BLaER1 treated with 17β-estradiol and CSF1 and Interleukin-3, amounts not matched to agents 10 nM and 100 nM (cell line): ENCODE results near the gene ZNF20.
"Not testable (repeated sequence)": the region's sequence is repeated elsewhere in the genome, so short reads cannot be mapped to it uniquely, and the experiment has no call there.

ENCODE experiments used
- H3K27ac ChIP-seq, 11 experiments: shearing (Covaris generic); formaldehyde crosslinking; 2 replicates each; pipeline ENCODE4 v1.8.1; 2022
- H3K27me3 ChIP-seq, 11 experiments: shearing (Covaris generic); formaldehyde crosslinking; 2 replicates each; pipeline ENCODE4 v1.8.1; 2022
- H3K36me3 ChIP-seq, 11 experiments: shearing (Covaris generic); formaldehyde crosslinking; 2 replicates each; pipeline ENCODE4 v1.8.1; 2022
- H3K4me1 ChIP-seq, 10 experiments: shearing (Covaris generic); formaldehyde crosslinking; 2 replicates each; pipeline ENCODE4 v1.8.1; 2022
- H3K4me2 ChIP-seq, 11 experiments: shearing (Covaris generic); formaldehyde crosslinking; 2 replicates each; pipeline ENCODE4 v1.8.1; 2022
- H3K4me3 ChIP-seq, 10 experiments: shearing (Covaris generic); formaldehyde crosslinking; 2 replicates each; pipeline ENCODE4 v1.8.1; 2022
- H3K9ac ChIP-seq, 11 experiments: shearing (Covaris generic); formaldehyde crosslinking; 2 replicates each; pipeline ENCODE4 v1.8.1; 2022
- H3K9me3 ChIP-seq, 11 experiments: shearing (Covaris generic); formaldehyde crosslinking; replicated peaks in 1 of 11; 2 replicates each; pipeline ENCODE4 v1.8.1; 2022
- H4K20me1 ChIP-seq, 11 experiments: shearing (Covaris generic); formaldehyde crosslinking; 2 replicates each; pipeline ENCODE4 v1.8.1; 2022
- Cebpa-rat ChIP-seq, 11 experiments: shearing (Covaris generic); IDR thresholded peaks; 2 replicates each; pipeline ENCODE4 v1.8.1; 2022

The ZNF20 gene

GRCh38 chr19:12095111-12095790 is 44.9 kb downstream of the ZNF20 start:
- no peak for TF ChIP-seq Cebpa-rat (IDR thresholded peaks at IDR 0.05)
- Histone ChIP-seq H3K4me1 (peaks cover 22 to 27% (median 24%) of the 10 kb centered on the region in 10 experiments), H3K27ac (no peak overlapping the region), H3K9ac (no peak overlapping the region), H3K9me3 (peaks cover 0 to 64% (median 0%) of the 10 kb centered on the region in 11 experiments; a peak in 19 of 22 replicates), H3K27me3 (no peaks in the 10 kb centered on the region), H3K4me2 (no peak overlapping the region), H3K4me3 (peak overlapping the region in 2 of 10 experiments; percentile 4 to 19; a peak in 1 of 20 replicates), H4K20me1 (no peaks in the 10 kb centered on the region), H3K36me3 (peaks cover 0 to 67% (median 62%) of the 10 kb centered on the region in 11 experiments)

GRCh38 chr19:12093777-12094176 is 46.4 kb downstream of the ZNF20 start:
- Histone ChIP-seq H3K36me3 (peaks cover 0 to 52% (median 48%) of the 10 kb centered on the region in 11 experiments; a peak in 21 of 22 replicates), H3K27ac (no peak overlapping the region), H3K4me2 (peak overlapping the region; percentile 64 to 92 (median 79); a peak in 20 of 22 replicates), H3K9me3 (peaks cover 0 to 50% (median 0%) of the 10 kb centered on the region in 11 experiments; a peak in 19 of 22 replicates), H3K9ac (no peak overlapping the region), H3K27me3 (no peaks in the 10 kb centered on the region), H3K4me3 (peak overlapping the region in 5 of 10 experiments; percentile 76 to 94 (median 84); a peak in 7 of 20 replicates), H3K4me1 (peaks cover 22 to 27% (median 24%) of the 10 kb centered on the region in 10 experiments), H4K20me1 (no peaks in the 10 kb centered on the region)
- TF ChIP-seq Cebpa-rat (IDR thresholded peaks at IDR 0.05): no peak

- TF ChIP-seq Cebpa-rat (IDR thresholded peaks at IDR 0.05): no peak
- H3K4me2 ChIP-seq: peak overlapping the region; percentile 64 to 92 (median 79)
- H3K36me3 ChIP-seq: peaks cover 0 to 44% (median 40%) of the 10 kb centered on the region in 11 experiments; a peak in 21 of 22 replicates
- H3K27ac ChIP-seq: peak overlapping the region; percentile 66 to 97 (median 90)
- no peaks in the 10 kb centered on the region for H3K27me3 ChIP-seq
- H3K4me3 ChIP-seq: peak overlapping the region; percentile 74 to 94 (median 82)
- peaks cover 22 to 27% (median 24%) of the 10 kb centered on the region in 10 experiments for H3K4me1 ChIP-seq
- H4K20me1 ChIP-seq: no peaks in the 10 kb centered on the region
- H3K9ac ChIP-seq: peak overlapping the region; percentile 86 to 97 (median 92)
- peaks cover 0 to 41% (median 2%) of the 10 kb centered on the region in 11 experiments; a peak in 20 of 22 replicates for H3K9me3 ChIP-seq
Observed at GRCh38 chr19:12092956-12093355, 47.2 kb downstream of the ZNF20 start.

- Histone ChIP-seq H3K27me3 (no peaks in the 10 kb centered on the region), H3K27ac (peak overlapping the region; percentile 66 to 97 (median 90)), H3K9ac (peak overlapping the region; percentile 86 to 97 (median 92)), H3K4me1 (peaks cover 22 to 27% (median 24%) of the 10 kb centered on the region in 10 experiments), H3K9me3 (peaks cover 0 to 34% (median 7%) of the 10 kb centered on the region in 11 experiments; a peak in 20 of 22 replicates), H4K20me1 (no peaks in the 10 kb centered on the region), H3K36me3 (peaks cover 0 to 37% (median 33%) of the 10 kb centered on the region in 11 experiments; a peak in 20 of 22 replicates), H3K4me2 (peak overlapping the region; percentile 64 to 92 (median 79)), H3K4me3 (peak overlapping the region; percentile 74 to 94 (median 82))
- TF ChIP-seq Cebpa-rat (IDR thresholded peaks at IDR 0.05): no peak
Observed at GRCh38 chr19:12092065-12092867, 47.9 kb downstream of the ZNF20 start.

- Histone ChIP-seq H3K9ac (no peak overlapping the region), H3K9me3 (peaks cover 2 to 28% (median 19%) of the 10 kb centered on the region in 11 experiments; a peak in 21 of 22 replicates), H3K27me3 (no peaks in the 10 kb centered on the region), H3K27ac (no peak overlapping the region), H4K20me1 (no peaks in the 10 kb centered on the region), H3K4me3 (no peak overlapping the region), H3K4me1 (peaks cover 22 to 27% (median 24%) of the 10 kb centered on the region in 10 experiments), H3K4me2 (peak overlapping the region in 7 of 11 experiments; percentile 1 to 83 (median 77); a peak in 11 of 22 replicates), H3K36me3 (peaks cover 0 to 25% (median 20%) of the 10 kb centered on the region in 11 experiments; a peak in 20 of 22 replicates)
- no peak for TF ChIP-seq Cebpa-rat (IDR thresholded peaks at IDR 0.05)
Observed at GRCh38 chr19:12090807-12091206, 49.3 kb downstream of the ZNF20 start.

- H3K27me3 ChIP-seq: no peaks in the 10 kb centered on the region
- H3K4me3 ChIP-seq: no peak overlapping the region
- H3K4me1 ChIP-seq: no peaks in the 10 kb centered on the region
- H4K20me1 ChIP-seq: no peaks in the 10 kb centered on the region
- no peak overlapping the region for H3K9ac ChIP-seq
- H3K4me2 ChIP-seq: no peak overlapping the region
- peaks cover 28 to 45% (median 41%) of the 10 kb centered on the region in 11 experiments for H3K36me3 ChIP-seq
- H3K27ac ChIP-seq: no peak overlapping the region
- no peak for TF ChIP-seq Cebpa-rat (IDR thresholded peaks at IDR 0.05)
- H3K9me3 ChIP-seq: peaks cover 57 to 78% (median 65%) of the 10 kb centered on the region in 11 experiments
Observed at GRCh38 chr19:12085074-12085818, 54.9 kb downstream of the ZNF20 start.

GRCh38 chr19:12083336-12083735 is 56.8 kb downstream of the ZNF20 start:
- H3K9ac ChIP-seq, H3K4me2 ChIP-seq, H3K4me3 ChIP-seq, H4K20me1 ChIP-seq, H3K4me1 ChIP-seq, H3K27me3 ChIP-seq, H3K27ac ChIP-seq: not testable (repeated sequence)
- Histone ChIP-seq H3K9me3 (peaks cover 76 to 97% (median 84%) of the 10 kb centered on the region in 11 experiments), H3K36me3 (peaks cover 45 to 64% (median 60%) of the 10 kb centered on the region in 11 experiments)
